NT2/D1 (cell line): ENCODE measurements around the gene ZDHHC24.

Experiments
- DNase-seq: peaks from one replicate; pipeline ENCODE4 v3.0.0-alpha.2; 2011; ENCODE audit warnings: low read depth, low spot score
- H3K27me3 ChIP-seq: 2 replicates; pipeline ENCODE4 v1.6.0; 2011; ENCODE audit warnings: mild to moderate bottlenecking; ENCODE audit not compliant: insufficient read length, insufficient read depth
- H3K36me3 ChIP-seq: 2 replicates; pipeline ENCODE4 v1.6.1; 2011; ENCODE audit warnings: mild to moderate bottlenecking, low read length, mixed read lengths; ENCODE audit not compliant: insufficient read depth, insufficient read length
- H3K4me1 ChIP-seq: 2 replicates; pipeline ENCODE4 v1.5.1; 2011; ENCODE audit not compliant: insufficient read depth, insufficient read length
- H3K4me3 ChIP-seq: 2 replicates; pipeline ENCODE4 v1.5.1; 2011; ENCODE audit warnings: low read depth; ENCODE audit not compliant: insufficient read length
- H3K9ac ChIP-seq: 2 replicates; pipeline ENCODE4 v1.6.0; 2011; ENCODE audit warnings: low read depth; ENCODE audit not compliant: insufficient read length
- H3K9me3 ChIP-seq: 2 replicates; pipeline ENCODE4 v1.5.1; 2011; ENCODE audit warnings: mild to moderate bottlenecking, low read length; ENCODE audit not compliant: insufficient read depth
- SUZ12 ChIP-seq: IDR thresholded peaks from 2 replicates; pipeline ENCODE4 v1.6.1; 2011; ENCODE audit not compliant: insufficient read length, insufficient read depth; ENCODE audit errors: extremely low read depth
- YY1 ChIP-seq: IDR thresholded peaks from 2 replicates; pipeline ENCODE4 v1.6.1; 2011; ENCODE audit not compliant: insufficient read length, insufficient read depth
- ZNF274 ChIP-seq: IDR thresholded peaks from 2 replicates; pipeline ENCODE4 v1.6.1; 2011; ENCODE audit warnings: mild to moderate bottlenecking, low read depth, low read length

ZDHHC24 gene

DNA sequence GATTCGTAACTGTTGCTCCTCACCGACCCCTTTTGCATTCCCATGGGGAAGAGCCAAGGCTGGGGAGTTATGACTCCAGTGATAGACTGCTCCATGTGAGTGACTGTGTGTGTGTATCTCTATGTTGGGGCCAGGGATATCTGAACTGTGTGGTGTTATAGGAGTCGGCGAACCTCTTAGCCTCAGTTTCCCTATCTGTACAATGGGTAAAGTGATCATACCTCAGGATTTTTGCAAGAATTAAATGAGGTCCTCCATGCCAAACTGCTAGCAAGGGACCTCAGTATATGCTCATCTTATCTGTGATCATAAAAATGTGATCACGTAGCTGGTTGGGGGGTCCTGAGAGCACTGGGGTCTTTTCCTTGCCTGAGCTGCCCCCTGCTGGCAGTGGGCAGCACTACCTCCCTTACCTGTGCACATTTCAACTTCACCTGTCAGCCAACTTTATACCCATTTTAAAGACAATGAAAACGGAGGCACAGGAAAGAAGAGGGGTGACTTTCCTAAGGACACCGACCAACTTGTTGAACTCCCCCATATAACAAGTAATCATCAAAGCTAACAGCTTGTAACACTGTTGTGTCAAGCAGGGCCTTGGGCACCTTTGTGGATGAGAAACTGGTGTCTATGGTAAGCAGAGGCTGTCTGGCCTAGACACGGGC, 67.0 kb downstream of the ZDHHC24 start:
- H3K9me3 ChIP-seq: no peaks in the 10 kb centered on the region
- TF ChIP-seq ZNF274 (no peak), SUZ12 (no peak), YY1 (no peak)
- H3K4me1 ChIP-seq: peaks cover 12% of the 10 kb centered on the region
- no peak for DNase-seq
- H3K27me3 ChIP-seq: no peaks in the 10 kb centered on the region
- H3K9ac ChIP-seq: peak overlapping the region; percentile 97
- peaks cover 50% of the 10 kb centered on the region for H3K36me3 ChIP-seq
- peak overlapping the region; percentile 96 for H3K4me3 ChIP-seq

DNA sequence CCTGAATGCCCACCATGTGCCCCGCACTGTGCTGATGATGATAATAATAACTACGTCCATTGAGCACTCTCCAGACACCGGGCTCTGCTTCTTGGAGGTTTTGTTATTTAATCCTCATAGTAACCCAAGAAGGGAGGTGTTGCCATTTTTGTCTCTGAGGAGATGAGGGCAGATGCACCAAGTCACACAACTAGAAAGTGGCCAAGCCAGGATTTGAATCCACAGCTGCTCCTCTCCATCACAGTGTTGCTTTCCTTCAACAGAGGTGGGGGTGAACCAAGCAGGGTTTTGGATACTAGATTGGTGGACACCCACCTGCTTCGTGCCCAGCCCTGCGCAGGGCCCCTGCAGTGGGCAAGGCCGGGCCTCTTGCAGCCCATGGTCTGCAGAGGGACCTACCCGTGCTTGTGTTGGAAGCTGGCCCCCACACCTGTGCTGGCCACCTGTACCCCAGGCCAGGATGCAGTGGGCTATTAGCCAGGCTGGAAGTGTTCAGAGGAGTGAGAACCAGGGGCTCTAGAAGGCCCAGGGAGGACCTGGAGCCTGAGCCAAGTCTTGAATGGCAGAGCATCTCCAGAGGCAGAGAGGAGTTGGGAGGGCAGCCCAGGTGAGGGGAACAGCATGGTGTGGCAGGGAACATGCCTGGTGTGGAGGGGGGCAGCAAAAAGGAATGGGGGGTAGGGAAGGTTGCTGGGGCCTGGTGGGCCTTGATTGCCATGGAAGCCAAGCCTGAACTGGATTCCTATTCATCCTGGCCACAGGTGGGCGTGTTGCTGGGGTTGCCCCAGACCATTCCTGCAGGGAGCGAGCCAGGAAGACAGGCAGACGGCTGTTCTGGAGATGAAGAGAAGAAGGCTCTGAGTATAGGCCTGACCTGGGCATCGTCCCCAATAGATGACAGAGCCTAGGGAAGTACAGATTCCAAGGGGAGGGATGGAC, 68.3 kb downstream of the ZDHHC24 start:
- Histone ChIP-seq H3K27me3 (no peaks in the 10 kb centered on the region), H3K4me3 (no peak overlapping the region), H3K36me3 (peaks cover 49% of the 10 kb centered on the region), H3K4me1 (peaks cover 15% of the 10 kb centered on the region), H3K9ac (peak overlapping the region; percentile 13), H3K9me3 (no peaks in the 10 kb centered on the region)
- no peak for DNase-seq
- TF ChIP-seq ZNF274: no peak
- TF ChIP-seq YY1: no peak
- TF ChIP-seq SUZ12: no peak

DNA sequence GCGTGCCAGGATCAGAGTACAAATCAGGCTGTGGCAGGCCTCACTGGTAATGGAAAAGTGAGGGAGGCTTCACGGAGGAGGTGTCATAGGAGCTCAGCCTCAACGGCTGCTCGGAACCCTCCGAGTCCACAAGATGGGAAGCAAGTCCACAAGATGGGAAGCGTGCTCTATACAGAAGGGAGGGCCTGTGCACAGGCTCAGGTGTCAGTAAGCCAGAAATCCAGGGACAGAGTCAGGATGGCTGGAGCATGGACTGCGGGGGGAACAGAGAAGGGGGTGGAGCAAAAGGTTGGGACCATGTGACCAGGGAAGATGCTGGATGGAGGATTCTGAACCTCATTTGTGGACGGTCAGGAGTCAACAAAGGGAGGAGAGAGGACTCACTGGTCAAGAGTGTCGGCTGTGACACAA, 69.0 kb downstream of the ZDHHC24 start:
- Histone ChIP-seq H3K27me3 (no peaks in the 10 kb centered on the region), H3K9ac (no peak overlapping the region), H3K9me3 (no peaks in the 10 kb centered on the region), H3K4me1 (peaks cover 10% of the 10 kb centered on the region), H3K36me3 (peaks cover 49% of the 10 kb centered on the region), H3K4me3 (no peak overlapping the region)
- DNase-seq: no peak
- TF ChIP-seq SUZ12 (no peak), YY1 (no peak), ZNF274 (no peak)

DNA sequence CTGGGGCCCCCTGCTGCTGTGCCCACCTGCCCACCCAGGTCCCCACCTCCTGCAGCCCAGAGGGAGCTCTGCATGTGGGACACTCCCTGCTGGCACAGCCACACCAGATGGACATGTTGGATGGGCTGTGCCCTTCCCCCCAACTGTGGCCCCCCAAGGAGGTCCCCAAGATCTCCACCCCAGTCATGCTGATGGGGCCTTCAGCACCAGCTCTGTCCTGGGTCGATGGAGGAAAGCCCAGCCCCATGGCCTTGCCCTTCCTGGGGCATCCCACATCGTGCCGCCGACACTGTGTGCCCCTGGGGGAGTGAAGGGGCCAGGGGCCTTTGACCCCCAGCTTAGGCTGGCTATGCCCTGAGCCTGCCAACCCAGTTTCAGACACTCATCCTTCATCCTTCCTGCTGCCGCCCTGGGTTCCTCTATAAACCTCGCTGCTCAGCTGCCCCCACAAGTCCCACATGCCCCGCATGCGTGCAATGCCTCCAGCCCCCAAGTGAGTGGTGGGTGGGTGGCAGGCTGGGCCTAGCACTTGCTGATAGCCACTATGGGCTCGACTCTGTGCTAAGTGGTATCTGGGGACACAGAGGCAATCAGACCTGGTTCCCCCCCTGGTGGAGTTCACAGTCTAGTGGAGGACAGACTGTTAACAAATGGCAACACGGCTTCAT, 69.5 kb downstream of the ZDHHC24 start:
- Histone ChIP-seq H3K4me1 (peaks cover 10% of the 10 kb centered on the region), H3K9me3 (no peaks in the 10 kb centered on the region), H3K9ac (no peak overlapping the region), H3K36me3 (peaks cover 50% of the 10 kb centered on the region), H3K4me3 (no peak overlapping the region), H3K27me3 (no peaks in the 10 kb centered on the region)
- no peak for DNase-seq
- no peak for TF ChIP-seq ZNF274
- TF ChIP-seq SUZ12: no peak
- TF ChIP-seq YY1: no peak

DNA sequence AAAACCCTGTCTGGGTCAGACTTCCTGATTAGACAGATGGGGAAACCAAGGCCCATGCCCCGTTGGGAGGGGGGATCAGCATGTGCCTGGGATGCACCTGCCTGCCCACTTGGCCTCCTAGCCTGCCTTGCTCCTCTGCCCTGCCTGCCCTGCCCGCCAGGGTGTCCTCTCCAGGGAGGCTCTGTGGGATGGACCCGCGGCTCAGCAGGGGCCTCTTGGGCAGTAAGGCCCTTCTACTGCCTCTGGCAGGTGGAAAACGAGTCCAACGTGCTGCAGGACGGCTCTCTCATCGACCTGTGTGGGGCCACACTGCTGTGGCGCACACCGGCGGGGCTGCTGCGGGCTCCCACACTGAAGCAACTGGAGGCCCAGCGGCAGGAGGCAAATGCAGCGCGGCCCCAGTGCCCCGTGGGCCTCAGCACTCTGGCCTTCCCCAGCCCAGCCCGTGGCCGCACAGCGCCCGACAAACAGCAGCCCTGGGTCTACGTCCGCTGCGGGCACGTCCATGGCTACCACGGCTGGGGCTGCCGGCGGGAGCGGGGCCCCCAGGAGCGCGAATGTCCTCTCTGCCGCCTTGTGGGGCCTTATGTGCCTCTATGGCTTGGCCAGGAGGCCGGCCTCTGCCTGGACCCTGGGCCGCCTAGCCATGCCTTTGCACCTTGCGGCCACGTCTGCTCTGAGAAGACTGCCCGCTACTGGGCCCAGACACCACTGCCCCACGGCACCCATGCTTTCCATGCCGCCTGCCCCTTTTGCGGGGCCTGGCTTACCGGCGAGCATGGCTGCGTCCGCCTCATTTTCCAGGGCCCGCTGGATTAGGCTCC, 70.3 kb downstream of the ZDHHC24 start:
- Histone ChIP-seq H3K36me3 (peaks cover 56% of the 10 kb centered on the region), H3K4me1 (peaks cover 10% of the 10 kb centered on the region), H3K27me3 (no peaks in the 10 kb centered on the region), H3K9ac (no peak overlapping the region), H3K4me3 (no peak overlapping the region), H3K9me3 (no peaks in the 10 kb centered on the region)
- no peak for TF ChIP-seq YY1
- no peak for TF ChIP-seq ZNF274
- no peak for TF ChIP-seq SUZ12
- DNase-seq: no peak

DNA sequence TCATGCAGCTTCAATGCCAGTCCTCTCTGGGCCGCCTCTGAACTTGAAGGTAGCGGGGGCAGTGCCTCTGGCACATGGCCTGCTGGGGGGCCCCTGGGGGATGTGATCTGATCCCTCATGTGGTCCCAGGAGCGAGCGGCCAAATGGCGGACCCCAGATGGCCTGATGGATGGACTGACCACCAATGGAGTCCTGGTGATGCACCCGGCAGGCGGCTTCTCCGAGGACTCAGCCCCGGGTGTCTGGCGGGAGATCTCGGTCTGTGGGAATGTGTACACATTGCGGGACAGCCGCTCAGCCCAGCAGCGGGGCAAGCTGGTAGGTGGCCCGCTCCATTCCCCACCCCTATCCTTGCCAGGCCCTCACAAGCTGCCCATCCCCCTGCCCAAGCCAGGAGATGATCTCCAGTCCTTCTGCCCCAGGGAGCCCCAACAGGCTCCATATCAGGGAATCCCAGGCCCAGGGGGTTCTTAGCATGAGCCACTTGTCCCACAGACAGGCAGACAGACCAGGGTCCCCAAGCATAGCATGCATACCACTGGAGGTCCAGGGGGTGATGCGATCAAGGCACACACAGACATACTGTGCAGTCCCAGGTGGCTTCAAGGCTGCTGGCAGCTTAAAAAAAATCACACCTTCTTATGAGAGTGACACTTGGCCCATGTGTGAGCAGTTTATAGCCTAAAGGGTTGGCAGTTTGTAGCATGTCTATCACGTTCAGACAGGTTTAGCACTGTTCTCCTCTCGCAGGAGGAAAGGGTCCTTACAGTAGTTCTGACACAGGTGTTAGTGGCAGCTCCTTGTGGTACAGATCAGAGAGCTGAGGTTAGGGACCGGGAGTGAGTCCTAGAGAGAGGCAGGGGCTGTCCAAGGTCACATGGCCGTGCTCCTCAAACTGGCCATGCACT, 72.0 kb downstream of the ZDHHC24 start:
- Histone ChIP-seq H3K36me3 (peaks cover 56% of the 10 kb centered on the region), H3K27me3 (no peaks in the 10 kb centered on the region), H3K9ac (no peak overlapping the region), H3K4me1 (peaks cover 16% of the 10 kb centered on the region), H3K9me3 (no peaks in the 10 kb centered on the region), H3K4me3 (no peak overlapping the region)
- no peak for DNase-seq
- no peak for TF ChIP-seq ZNF274
- no peak for TF ChIP-seq YY1
- TF ChIP-seq SUZ12: no peak
